ENCODE results near the gene TFCP2. TPM values are rescaled to one million over a fixed set of nuclear protein-coding genes. Genes with fewer than 3 reads are reported as not detected.
A peak's percentile ranks its signal among the peaks of the same experiment; 100 is the strongest.
"Not testable (repeated sequence)": the region's sequence is repeated elsewhere in the genome, so short reads cannot be mapped to it uniquely, and the experiment has no call there.

The TFCP2 gene
- total and polyA plus RNA-seq, 4 experiments from 2014 or later, result 6.0 to 40.0 (median 25.9) TPM

- H3K4me3 ChIP-seq (ENCODE audit: low read length in 2 of 2), result peak overlapping the region; percentile 67 to 93
These were observed 90.3 kb downstream of the TFCP2 start for GRCh38 chr12:51082561-51083125.

GRCh38 chr12:51081421-51081820, 91.5 kb downstream of the TFCP2 start:
- CTCF ChIA-PET (ENCODE audit: partially characterized antibody), result interaction anchor here (0.9 to 1.0 kb wide), 3 partner anchors 34 to 137 kb away, joined by 3 read pairs; partner anchors contain the start of genes POU6F1 and SLC11A2
- no peaks in the 10 kb centered on the region for H3K27me3 ChIP-seq (ENCODE audit: insufficient read depth, low read length)
- no peaks in the 10 kb centered on the region for H3K36me3 ChIP-seq (ENCODE audit: insufficient read depth, low read length)
- H3K4me3 ChIP-seq (ENCODE audit: low read length in 2 of 2), result no peak overlapping the region
- Mint-ChIP-seq H3K36me3 (peaks cover 0 to 11% of the 10 kb centered on the region in 2 donors), H3K27me3 (no peaks in the 10 kb centered on the region), H3K27ac (peak overlapping the region in 4 of 7 donors; percentile 19 to 97 (median 59)), H3K4me1 (peaks cover 33 to 62% (median 46%) of the 10 kb centered on the region in 4 donors), H3K9me3 (peaks cover 0 to 6% (median 0%) of the 10 kb centered on the region in 8 donors), H3K4me3 (peak overlapping the region in 7 of 8 donors; percentile 33 to 97 (median 94))
- POLR2A ChIA-PET (ENCODE audit: partially characterized antibody), result interaction anchor here (0.5 to 4.1 kb wide), 4 partner anchors 12 to 326 kb away, joined by 3 to 26 read pairs (median 4); partner anchors contain the start of genes BIN2 and POU6F1
- no peak overlapping the region for H3K27ac ChIP-seq (ENCODE audit: low read depth, low read length)
- intact Hi-C loops (cut with micrococcal nuclease), result loop anchor here (5.0 kb wide), 1 partner anchor 1339 kb away; the partner anchor contains the start of gene TMBIM6
- H3K4me1 ChIP-seq (ENCODE audit: insufficient read depth, low read length), result peaks cover 24% of the 10 kb centered on the region
- no peaks in the 10 kb centered on the region for H3K9me3 ChIP-seq (ENCODE audit: control insufficient read depth in 1 of 2, low read length in 2 of 2)
- no peak for DNase-seq

More at GRCh38 chr12:51082561-51083125, 90.3 kb downstream of the TFCP2 start:
- peaks cover 21% of the 10 kb centered on the region for H3K4me1 ChIP-seq (ENCODE audit: insufficient read depth, low read length)
- peaks cover 0 to 6% (median 0%) of the 10 kb centered on the region in 8 donors for H3K9me3 Mint-ChIP-seq
- H3K4me1 Mint-ChIP-seq, result peaks cover 29 to 51% (median 41%) of the 10 kb centered on the region in 4 donors
- H3K36me3 Mint-ChIP-seq, result peaks cover 0 to 11% of the 10 kb centered on the region in 2 donors
- intact Hi-C loops (cut with micrococcal nuclease), result loop anchor here (1.0 to 5.0 kb wide), 4 partner anchors 34 to 1340 kb away; partner anchors contain the start of genes DAZAP2, LETMD1, TFCP2 and TMBIM6
- H3K4me3 Mint-ChIP-seq, result peak overlapping the region; percentile 93 to 98 (median 96)
- no peaks in the 10 kb centered on the region for H3K36me3 ChIP-seq (ENCODE audit: insufficient read depth, low read length)
- CTCF ChIA-PET (ENCODE audit: partially characterized antibody), result no interaction called here
- peak overlapping the region; percentile 88 to 97 (median 95) for H3K27ac Mint-ChIP-seq
- DNase-seq, result peak; percentile 8 to 50 (median 22)
- POLR2A ChIA-PET (ENCODE audit: partially characterized antibody), result interaction anchor here (0.7 to 4.1 kb wide), 16 partner anchors 8 to 319 kb away, joined by 3 to 26 read pairs (median 6); partner anchors contain the start of genes ATF1, BIN2, DAZAP2 and LETMD1
- H3K27me3 ChIP-seq (ENCODE audit: insufficient read depth, low read length), result no peaks in the 10 kb centered on the region
- H3K27ac ChIP-seq (ENCODE audit: low read depth, low read length), result peak overlapping the region; percentile 86
- H3K27me3 Mint-ChIP-seq, result no peaks in the 10 kb centered on the region
- no peaks in the 10 kb centered on the region for H3K9me3 ChIP-seq (ENCODE audit: control insufficient read depth in 1 of 2, low read length in 2 of 2)

DNA sequence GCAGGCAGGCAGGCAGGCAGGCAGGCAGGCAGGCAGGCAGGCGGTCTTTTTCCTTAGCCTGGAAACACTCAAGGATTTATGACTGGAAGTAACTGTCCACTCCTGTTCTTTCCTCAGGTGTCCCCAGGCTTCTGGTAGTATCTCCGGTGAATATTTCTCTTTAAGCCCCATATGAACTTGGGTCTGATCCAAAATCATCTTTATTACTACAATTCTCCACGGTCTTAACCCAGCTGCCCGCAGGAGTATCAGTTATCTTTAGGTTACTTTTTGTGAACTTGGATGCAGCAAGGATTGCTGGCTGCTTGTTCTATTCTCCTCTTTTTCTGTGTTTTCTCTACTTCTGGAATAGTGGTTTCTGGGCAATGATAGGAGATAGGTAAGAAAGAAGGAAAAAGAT, 92.8 kb downstream of the TFCP2 start:
- peaks cover 36 to 66% (median 51%) of the 10 kb centered on the region in 4 donors for H3K4me1 Mint-ChIP-seq

DNA sequence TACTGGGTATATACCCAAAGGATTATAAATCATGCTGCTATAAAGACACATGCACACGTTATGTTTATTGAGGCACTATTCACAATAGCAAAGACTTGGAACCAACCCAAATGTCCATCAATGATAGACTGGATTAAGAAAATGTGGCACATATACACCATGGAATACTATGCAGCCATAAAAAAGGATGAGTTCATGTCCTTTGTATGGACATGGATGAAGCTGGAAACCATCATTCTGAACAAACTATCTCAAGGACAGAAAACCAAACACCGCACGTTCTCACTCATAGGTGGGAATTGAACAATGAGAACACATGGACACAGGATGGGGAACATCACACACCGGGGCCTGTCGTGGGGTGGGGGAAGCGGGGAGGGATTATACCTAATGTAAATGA, 94.1 kb downstream of the TFCP2 start:
- H3K4me3 ChIP-seq (ENCODE audit: low read length in 2 of 2); H3K9me3 ChIP-seq (ENCODE audit: control insufficient read depth in 1 of 2, low read length in 2 of 2); H3K27me3 Mint-ChIP-seq; H3K27ac ChIP-seq (ENCODE audit: low read depth, low read length); CTCF ChIA-PET (ENCODE audit: partially characterized antibody); POLR2A ChIA-PET (ENCODE audit: partially characterized antibody); H3K36me3 ChIP-seq (ENCODE audit: insufficient read depth, low read length); H3K27me3 ChIP-seq (ENCODE audit: insufficient read depth, low read length); DNase-seq; H3K9me3 Mint-ChIP-seq; intact Hi-C loops (cut with micrococcal nuclease): not testable (repeated sequence)
- Mint-ChIP-seq H3K4me1 (peaks cover 36 to 63% (median 49%) of the 10 kb centered on the region in 4 donors), H3K36me3 (peaks cover 0 to 14% of the 10 kb centered on the region in 2 donors), H3K27ac (peak overlapping the region in 2 of 7 donors; percentile 27 to 41), H3K4me3 (peak overlapping the region in 1 of 8 donors; percentile 31)
- peaks cover 28% of the 10 kb centered on the region for H3K4me1 ChIP-seq (ENCODE audit: insufficient read depth, low read length)

More for the DNA sequence above, 92.8 kb downstream of the TFCP2 start:
- no peak for DNase-seq
- ChIA-PET CTCF (ENCODE audit: partially characterized antibody) (no interaction called here), POLR2A (ENCODE audit: partially characterized antibody) (interaction anchor here (0.9 kb wide), 1 partner anchor 247 kb away, joined by 3 read pairs; no protein-coding TSS in a partner anchor)
- peaks cover 30% of the 10 kb centered on the region for H3K4me1 ChIP-seq (ENCODE audit: insufficient read depth, low read length)
- intact Hi-C loops (cut with micrococcal nuclease), result loop anchor here (5.0 kb wide), 1 partner anchor 1338 kb away; the partner anchor contains the start of gene TMBIM6
- H3K9me3 ChIP-seq (ENCODE audit: control insufficient read depth in 1 of 2, low read length in 2 of 2), result no peaks in the 10 kb centered on the region
- H3K36me3 Mint-ChIP-seq, result peaks cover 0 to 11% of the 10 kb centered on the region in 2 donors
- peaks cover 0 to 6% (median 0%) of the 10 kb centered on the region in 8 donors for H3K9me3 Mint-ChIP-seq
- H3K36me3 ChIP-seq (ENCODE audit: insufficient read depth, low read length), result no peaks in the 10 kb centered on the region
- no peaks in the 10 kb centered on the region for H3K27me3 Mint-ChIP-seq
- H3K27ac Mint-ChIP-seq, result peak overlapping the region in 1 of 7 donors; percentile 36
- no peak overlapping the region for H3K27ac ChIP-seq (ENCODE audit: low read depth, low read length)
- H3K4me3 Mint-ChIP-seq, result peak overlapping the region in 1 of 8 donors; percentile 5
- no peaks in the 10 kb centered on the region for H3K27me3 ChIP-seq (ENCODE audit: insufficient read depth, low read length)
- H3K4me3 ChIP-seq (ENCODE audit: low read length in 2 of 2), result no peak overlapping the region

GRCh38 chr12:51078346-51078745, 94.6 kb downstream of the TFCP2 start:
- H3K27ac ChIP-seq (ENCODE audit: low read depth, low read length); H3K36me3 ChIP-seq (ENCODE audit: insufficient read depth, low read length); POLR2A ChIA-PET (ENCODE audit: partially characterized antibody); H3K9me3 ChIP-seq (ENCODE audit: control insufficient read depth in 1 of 2, low read length in 2 of 2); H3K27me3 ChIP-seq (ENCODE audit: insufficient read depth, low read length); CTCF ChIA-PET (ENCODE audit: partially characterized antibody); H3K9me3 Mint-ChIP-seq; H3K4me3 ChIP-seq (ENCODE audit: low read length in 2 of 2); intact Hi-C loops (cut with micrococcal nuclease); H3K27me3 Mint-ChIP-seq: not testable (repeated sequence)
- Mint-ChIP-seq H3K4me3 (peak overlapping the region in 1 of 8 donors; percentile 53), H3K27ac (peak overlapping the region in 2 of 7 donors; percentile 58 to 75), H3K4me1 (peaks cover 33 to 58% (median 46%) of the 10 kb centered on the region in 4 donors), H3K36me3 (peaks cover 0 to 18% of the 10 kb centered on the region in 2 donors)
- peaks cover 25% of the 10 kb centered on the region for H3K4me1 ChIP-seq (ENCODE audit: insufficient read depth, low read length)
- peak in 1 of 5 donors; percentile 12 for DNase-seq

DNA sequence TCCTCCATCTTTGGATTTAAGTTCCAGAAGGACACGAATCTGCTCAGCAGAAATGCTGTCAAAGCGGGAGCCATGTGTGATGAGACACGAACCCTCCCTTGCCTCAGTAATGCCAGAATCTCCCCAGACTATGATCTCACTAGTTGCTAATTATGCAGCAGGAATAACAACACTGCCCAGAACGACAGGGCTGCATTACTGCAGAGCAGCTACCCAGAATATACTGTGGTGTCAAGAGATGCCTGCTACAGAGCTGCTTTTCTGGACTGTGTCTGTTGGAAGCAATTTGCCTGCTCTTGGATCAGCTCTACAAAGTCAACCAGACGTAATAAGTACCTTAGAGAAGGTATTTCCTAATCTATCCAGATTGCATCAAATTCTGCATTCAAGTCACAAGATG, 95.0 kb downstream of the TFCP2 start:
- no peak overlapping the region for H3K4me3 ChIP-seq (ENCODE audit: low read length in 2 of 2)
- no peak overlapping the region for H3K27ac ChIP-seq (ENCODE audit: low read depth, low read length)
- no peak for DNase-seq
- peaks cover 33 to 56% (median 46%) of the 10 kb centered on the region in 4 donors for H3K4me1 Mint-ChIP-seq
- peaks cover 0 to 5% (median 0%) of the 10 kb centered on the region in 8 donors for H3K9me3 Mint-ChIP-seq
- no peaks in the 10 kb centered on the region for H3K27me3 Mint-ChIP-seq
- CTCF ChIA-PET (ENCODE audit: partially characterized antibody), result interaction anchor here (1.2 kb wide), 1 partner anchor 15 kb away, joined by 3 read pairs; no protein-coding TSS in a partner anchor
- POLR2A ChIA-PET (ENCODE audit: partially characterized antibody), result no interaction called here
- peaks cover 2% of the 10 kb centered on the region for H3K36me3 ChIP-seq (ENCODE audit: insufficient read depth, low read length)
- peaks cover 25% of the 10 kb centered on the region for H3K4me1 ChIP-seq (ENCODE audit: insufficient read depth, low read length)
- intact Hi-C loops (cut with micrococcal nuclease), result no loop called here
- H3K27ac Mint-ChIP-seq, result peak overlapping the region in 2 of 7 donors; percentile 58 to 75
- peak overlapping the region in 1 of 8 donors; percentile 53 for H3K4me3 Mint-ChIP-seq
- peaks cover 3 to 20% of the 10 kb centered on the region in 2 donors for H3K36me3 Mint-ChIP-seq
- no peaks in the 10 kb centered on the region for H3K27me3 ChIP-seq (ENCODE audit: insufficient read depth, low read length)
- no peaks in the 10 kb centered on the region for H3K9me3 ChIP-seq (ENCODE audit: control insufficient read depth in 1 of 2, low read length in 2 of 2)

Measured in CD4-positive, alpha-beta memory T cell (primary cell).